H9 (cell line): Measurements from ENCODE around the gene PPARGC1A. TPM values are rescaled to one million over a fixed set of nuclear protein-coding genes. Genes with fewer than 3 reads are reported as not detected.
A peak's percentile ranks its signal among the peaks of the same experiment; 100 is the strongest.

Experiments used
- DNase-seq: peaks from one replicate; pipeline ENCODE4 v3.0.0-alpha.2; 2017
- H2AFZ ChIP-seq: one replicate; pipeline ENCODE4 v1.6.1; 2013; ENCODE audit warnings: mild to moderate bottlenecking, low read length, control low read depth, moderate library complexity
- H2AK5ac ChIP-seq: 2 replicates; pipeline ENCODE4 v1.6.1; 2013; ENCODE audit warnings: low read length, control low read depth, mixed read lengths; ENCODE audit not compliant: insufficient read length
- H2BK120ac ChIP-seq: one replicate; pipeline ENCODE4 v1.6.1; 2013; ENCODE audit warnings: low read depth, mild to moderate bottlenecking, low read length, control low read depth, inconsistent platforms; ENCODE audit not compliant: poor library complexity, severe bottlenecking
- H2BK12ac ChIP-seq: 2 replicates; pipeline ENCODE4 v1.6.1; 2013; ENCODE audit warnings: low read length, control low read depth, mixed read lengths, low read depth; ENCODE audit not compliant: insufficient read length
- H2BK15ac ChIP-seq: 2 replicates; pipeline ENCODE4 v1.6.1; 2013; ENCODE audit warnings: low read depth, low read length, control low read depth
- H2BK20ac ChIP-seq: one replicate; pipeline ENCODE4 v1.6.1; 2013; ENCODE audit warnings: low read depth, mild to moderate bottlenecking, low read length, control low read depth, inconsistent platforms; ENCODE audit not compliant: poor library complexity, severe bottlenecking
- H2BK5ac ChIP-seq: 2 replicates; pipeline ENCODE4 v1.6.1; 2013; ENCODE audit warnings: low read length, control low read depth, mixed read lengths; ENCODE audit not compliant: insufficient read length
- H3K14ac ChIP-seq: 2 replicates; pipeline ENCODE4 v1.6.1; 2013; ENCODE audit warnings: low read length, control low read depth; ENCODE audit not compliant: insufficient read depth
- H3K18ac ChIP-seq: 2 replicates; pipeline ENCODE4 v1.6.1; 2013; ENCODE audit warnings: low read depth, mild to moderate bottlenecking, mixed read lengths, low read length, control low read depth; ENCODE audit not compliant: insufficient read length
- H3K23ac ChIP-seq: 2 replicates; pipeline ENCODE4 v1.6.1; 2013; ENCODE audit warnings: low read length, control low read depth, mixed read lengths, low read depth; ENCODE audit not compliant: insufficient read length
- H3K23me2 ChIP-seq: 2 replicates; pipeline ENCODE4 v1.6.1; 2013; ENCODE audit warnings: low read depth, mild to moderate bottlenecking, mixed read lengths, low read length, control low read depth; ENCODE audit not compliant: insufficient read length, poor library complexity, severe bottlenecking
- H3K27ac ChIP-seq: 2 replicates; pipeline ENCODE4 v1.5.1; 2013; ENCODE audit warnings: low read length, control low read depth, mixed read lengths, low read depth; ENCODE audit not compliant: insufficient read length
- H3K27me3 ChIP-seq: 2 replicates; pipeline ENCODE4 v1.6.1; 2013; ENCODE audit warnings: low read length, control low read depth, inconsistent platforms; ENCODE audit not compliant: insufficient read depth
- H3K4ac ChIP-seq: 2 replicates; pipeline ENCODE4 v1.6.1; 2013; ENCODE audit warnings: low read depth, mild to moderate bottlenecking, control low read depth, inconsistent platforms, low read length, moderate library complexity
- H3K4me1 ChIP-seq: 2 replicates; pipeline ENCODE4 v1.6.1; 2013; ENCODE audit warnings: low read length, control low read depth, inconsistent platforms; ENCODE audit not compliant: insufficient read depth
- H3K4me2 ChIP-seq: 2 replicates; pipeline ENCODE4 v1.6.1; 2013; ENCODE audit warnings: low read length, control low read depth, mixed read lengths; ENCODE audit not compliant: insufficient read length, insufficient read depth
- H3K56ac ChIP-seq: 2 replicates; pipeline ENCODE4 v1.6.1; 2013; ENCODE audit warnings: low read depth, mild to moderate bottlenecking, mixed read lengths, low read length, control low read depth; ENCODE audit not compliant: insufficient read length
- H3K79me1 ChIP-seq: 2 replicates; pipeline ENCODE4 v1.6.1; 2013; ENCODE audit warnings: low read depth, mild to moderate bottlenecking, moderate library complexity, low read length, control low read depth, inconsistent platforms; ENCODE audit not compliant: insufficient read depth, poor library complexity, severe bottlenecking
- H3K79me2 ChIP-seq: 2 replicates; pipeline ENCODE4 v1.6.1; 2013; ENCODE audit warnings: low read length, control low read depth, inconsistent platforms; ENCODE audit not compliant: insufficient read depth
- H3K9ac ChIP-seq: 2 replicates; pipeline ENCODE4 v1.6.1; 2013; ENCODE audit warnings: low read length, control low read depth, mixed read lengths; ENCODE audit not compliant: insufficient read length; ENCODE audit errors: extremely low read depth
- H3K9me3 ChIP-seq: one replicate; pipeline ENCODE4 v1.6.1; 2013; ENCODE audit warnings: low read depth, low read length, inconsistent platforms; ENCODE audit not compliant: control insufficient read depth
- H3T11ph ChIP-seq: one replicate; pipeline ENCODE4 v1.6.1; 2013; ENCODE audit warnings: mild to moderate bottlenecking, low read length, control low read depth, inconsistent platforms
- H4K20me1 ChIP-seq: one replicate; pipeline ENCODE4 v1.6.1; 2013; ENCODE audit not compliant: control insufficient read depth, insufficient read length, insufficient read depth
- H4K5ac ChIP-seq: 2 replicates; pipeline ENCODE4 v1.6.1; 2013; ENCODE audit warnings: low read depth, mild to moderate bottlenecking, mixed read lengths, low read length, control low read depth; ENCODE audit not compliant: insufficient read length
- H4K8ac ChIP-seq: replicated peaks from 2 replicates; pipeline ENCODE4 v1.6.1; 2013; ENCODE audit warnings: low read length, control low read depth, mixed read lengths, low read depth; ENCODE audit not compliant: insufficient read length
- H4K91ac ChIP-seq: 2 replicates; pipeline ENCODE4 v1.6.1; 2013; ENCODE audit warnings: low read depth, mild to moderate bottlenecking, moderate library complexity, mixed read lengths, low read length, control low read depth; ENCODE audit not compliant: insufficient read length
- H3K27ac Mint-ChIP-seq, 3 experiments: 2 replicates in 2 of 3; 3 replicates in 1 of 3; pipeline ENCODE4 v1.8.0; 2020 to 2021; ENCODE audit warnings: mixed read lengths in 3 of 3, mild to moderate bottlenecking in 1 of 3, moderate library complexity in 1 of 3
- H3K27me3 Mint-ChIP-seq: 2 replicates; pipeline ENCODE4 v1.8.0; 2021; ENCODE audit warnings: low read depth, mild to moderate bottlenecking, moderate library complexity, mixed read lengths
- H3K36me3 Mint-ChIP-seq, 3 experiments: 2 replicates in 2 of 3; 3 replicates in 1 of 3; pipeline ENCODE4 v1.8.0; 2020 to 2021; ENCODE audit warnings: low read depth in 3 of 3, mixed read lengths in 3 of 3; ENCODE audit not compliant: insufficient read depth in 1 of 3
- H3K4me1 Mint-ChIP-seq, 2 experiments: 2 replicates each; pipeline ENCODE4 v1.8.0; 2020; ENCODE audit warnings: mixed read lengths in 2 of 2
- H3K4me3 Mint-ChIP-seq, 2 experiments: 2 replicates in 1 of 2; 3 replicates in 1 of 2; pipeline ENCODE4 v1.8.0; 2020 to 2021; ENCODE audit warnings: mild to moderate bottlenecking in 2 of 2, mixed read lengths in 2 of 2, moderate library complexity in 1 of 2
- H3K9me3 Mint-ChIP-seq, 2 experiments: 2 replicates in 1 of 2; 3 replicates in 1 of 2; pipeline ENCODE4 v1.8.0; 2020; ENCODE audit warnings: mild to moderate bottlenecking in 2 of 2, mixed read lengths in 2 of 2, moderate library complexity in 1 of 2
- WGBS: extraction: QIAGEN DNeasy Blood & Tissue Kit; methylation state at CpG from one replicate; pipeline ENCODE4 v1.1.7; 2013; ENCODE audit warnings: missing lambda C conversion rate, low lambda C conversion rate, mixed read lengths; ENCODE audit not compliant: insufficient read length; ENCODE audit errors: extremely low coverage; 5-methylcytosine and 5-hydroxymethylcytosine counted together
- total RNA-seq: library from RNA; stranded (reverse); gene quantifications from 2 replicates; pipeline ENCODE4 v1.2.1, GENCODE V29; 2021
- TF ChIP-seq, protein P1 (sequence below): fragments of 200-600 bp; sonication (generic); conservative IDR thresholded peaks from 3 replicates; pipeline ENCODE4 v1.8.0; 2021; ENCODE audit warnings: antibody characterized with exemption, mild to moderate bottlenecking

PPARGC1A gene
- total RNA-seq, 1 experiment from 2014 or later: 1.7 TPM

DNA sequence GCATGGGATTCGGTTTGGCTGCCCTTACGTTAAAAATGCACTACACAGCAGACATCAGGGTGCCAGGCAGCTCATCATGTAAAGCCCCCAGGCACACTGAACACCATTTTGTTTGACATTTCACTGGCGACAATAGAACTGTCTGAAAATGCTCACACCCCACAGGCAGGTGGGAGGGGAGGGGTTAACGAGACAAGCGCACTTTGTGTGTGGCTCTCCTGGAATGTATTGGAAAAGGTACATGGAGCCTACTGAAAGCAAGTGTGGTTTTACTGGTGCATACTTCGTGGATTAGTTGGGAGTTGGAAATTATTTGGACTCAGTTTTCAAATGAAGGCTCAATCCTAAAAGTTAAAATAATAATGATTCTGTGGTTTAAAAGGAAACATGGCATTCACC lies 31.6 kb upstream of the PPARGC1A start:
- Histone ChIP-seq H2BK15ac (no peak overlapping the region), H3K27me3 (no peaks in the 10 kb centered on the region), H4K91ac (no peak overlapping the region), H4K5ac (no peak overlapping the region), H2AFZ (no peak overlapping the region), H3K9ac (no peak overlapping the region), H2BK20ac (no peak overlapping the region), H3K79me1 (no peaks in the 10 kb centered on the region), H4K20me1 (no peaks in the 10 kb centered on the region), H3K14ac (0 out of 2 replicates have a peak overlapping the region, but pooled peaks have one; percentile 55), H3K23me2 (no peaks in the 10 kb centered on the region), H3K56ac (no peak overlapping the region), H3K9me3 (no peaks in the 10 kb centered on the region), H3K79me2 (no peaks in the 10 kb centered on the region), H2BK5ac (no peak overlapping the region), H2BK120ac (no peak overlapping the region), H2AK5ac (no peak overlapping the region), H3K4me1 (no peaks in the 10 kb centered on the region), H3K18ac (no peak overlapping the region), H4K8ac (no peak overlapping the region), H3K23ac (no peak overlapping the region), H2BK12ac (no peak overlapping the region), H3T11ph (no peak overlapping the region), H3K4me2 (no peak overlapping the region), H3K4ac (no peak overlapping the region), H3K27ac (no peak overlapping the region)
- Mint-ChIP-seq H3K4me3 (no peak overlapping the region), H3K36me3 (no peaks in the 10 kb centered on the region), H3K9me3 (no peaks in the 10 kb centered on the region), H3K4me1 (peaks cover 13 to 22% of the 10 kb centered on the region in 2 experiments), H3K27ac (0 out of 7 replicates have a peak overlapping the region, but pooled peaks of 1 of the 3 experiments have one; percentile 42), H3K27me3 (no peaks in the 10 kb centered on the region)
- no CpG with 5 or more reads among the region's 6 CpGs for WGBS
- TF ChIP-seq, protein P1, sequence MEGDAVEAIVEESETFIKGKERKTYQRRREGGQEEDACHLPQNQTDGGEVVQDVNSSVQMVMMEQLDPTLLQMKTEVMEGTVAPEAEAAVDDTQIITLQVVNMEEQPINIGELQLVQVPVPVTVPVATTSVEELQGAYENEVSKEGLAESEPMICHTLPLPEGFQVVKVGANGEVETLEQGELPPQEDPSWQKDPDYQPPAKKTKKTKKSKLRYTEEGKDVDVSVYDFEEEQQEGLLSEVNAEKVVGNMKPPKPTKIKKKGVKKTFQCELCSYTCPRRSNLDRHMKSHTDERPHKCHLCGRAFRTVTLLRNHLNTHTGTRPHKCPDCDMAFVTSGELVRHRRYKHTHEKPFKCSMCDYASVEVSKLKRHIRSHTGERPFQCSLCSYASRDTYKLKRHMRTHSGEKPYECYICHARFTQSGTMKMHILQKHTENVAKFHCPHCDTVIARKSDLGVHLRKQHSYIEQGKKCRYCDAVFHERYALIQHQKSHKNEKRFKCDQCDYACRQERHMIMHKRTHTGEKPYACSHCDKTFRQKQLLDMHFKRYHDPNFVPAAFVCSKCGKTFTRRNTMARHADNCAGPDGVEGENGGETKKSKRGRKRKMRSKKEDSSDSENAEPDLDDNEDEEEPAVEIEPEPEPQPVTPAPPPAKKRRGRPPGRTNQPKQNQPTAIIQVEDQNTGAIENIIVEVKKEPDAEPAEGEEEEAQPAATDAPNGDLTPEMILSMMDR: no peak
- no peak for DNase-seq
